Inferior parietal cortex (tissue), 1 donor: ENCODE results near the gene ARSA.

ENCODE experiments used
- DNase-seq: peaks from one replicate; pipeline ENCODE4 v3.0.0-alpha.2; 2016; ENCODE audit errors: extremely low spot score

Gene ARSA

GRCh38 chr22:50604256-50605001 is 23.5 kb downstream of the ARSA start:
- no peak for DNase-seq

GRCh38 chr22:50603511-50604255 is 24.3 kb downstream of the ARSA start:
- DNase-seq: no peak

- DNase-seq: no peak
Measured at GRCh38 chr22:50602338-50602700, 25.6 kb downstream of the ARSA start.

GRCh38 chr22:50601669-50602337 is 26.1 kb downstream of the ARSA start:
- DNase-seq: no peak

- no peak for DNase-seq
Measured at GRCh38 chr22:50600967-50601668, 26.8 kb downstream of the ARSA start.

- DNase-seq: no peak
Measured at GRCh38 chr22:50600538-50600937, 27.4 kb downstream of the ARSA start, which contains the start of gene MAPK8IP2. TSS of gene MAPK8IP2 (plus strand) at chr22:50600793. CDS start at chr22:50600819, 26 bp downstream.

- no peak for DNase-seq
Measured at GRCh38 chr22:50599816-50600455, 28.0 kb downstream of the ARSA start.

GRCh38 chr22:50597097-50597496 is 30.9 kb downstream of the ARSA start:
- no peak for DNase-seq

GRCh38 chr22:50595189-50595588 is 32.8 kb downstream of the ARSA start:
- no peak for DNase-seq

GRCh38 chr22:50587407-50587806 is 40.5 kb downstream of the ARSA start:
- no peak for DNase-seq

GRCh38 chr22:50586416-50586815 is 41.5 kb downstream of the ARSA start:
- DNase-seq: no peak

GRCh38 chr22:50585781-50586180 is 42.2 kb downstream of the ARSA start:
- no peak for DNase-seq

- DNase-seq: no peak
Measured at GRCh38 chr22:50585238-50585637, 42.7 kb downstream of the ARSA start.

GRCh38 chr22:50584106-50585096 is 43.6 kb downstream of the ARSA start:
- DNase-seq: no peak

- peak; percentile 43 for DNase-seq
Measured at GRCh38 chr22:50583294-50583861, 44.6 kb downstream of the ARSA start.

GRCh38 chr22:50582493-50583293 is 45.3 kb downstream of the ARSA start, which contains the start of gene CHKB:
TSS of gene CHKB (minus strand) at chr22:50582849. CDS start at chr22:50582781, 68 bp downstream.
- peak; percentile 97 for DNase-seq

GRCh38 chr22:50581950-50582492 is 45.9 kb downstream of the ARSA start:
- DNase-seq: no peak
